Neural cell (in vitro differentiated cells): Measurements from ENCODE around the gene FERMT2. TPM values are rescaled to one million over a fixed set of nuclear protein-coding genes. Genes with fewer than 3 reads are reported as not detected.

ENCODE experiments used
- H2AFZ ChIP-seq: fragments of 200-600, 300-800 bp; sonication (generic), shearing (Covaris generic); 2 replicates; pipeline ENCODE4 v1.6.0; 2014; ENCODE audit warnings: low read depth, mild to moderate bottlenecking, antibody characterized with exemption, low read length, moderate library complexity
- H3F3A ChIP-seq: fragments of 200-600 bp; shearing (Covaris generic); 2 replicates; pipeline ENCODE4 v1.6.1; 2016; ENCODE audit warnings: mild to moderate bottlenecking, moderate library complexity, mixed read lengths, antibody characterized with exemption, low read length; ENCODE audit not compliant: insufficient read depth, poor library complexity, severe bottlenecking
- H3K27ac ChIP-seq: fragments of 200-600, 300-800 bp; sonication (generic), shearing (Covaris generic); 2 replicates; pipeline ENCODE4 v1.5.1; 2014; ENCODE audit warnings: mild to moderate bottlenecking, low read length, moderate library complexity
- H3K27me3 ChIP-seq: fragments of 300-800, 200-600 bp; sonication (generic), shearing (Covaris generic); 2 replicates; pipeline ENCODE4 v1.6.0; 2014; ENCODE audit warnings: mild to moderate bottlenecking, low read depth, low read length, moderate library complexity; ENCODE audit not compliant: insufficient read depth
- H3K36me3 ChIP-seq: fragments of 300-800, 200-600 bp; sonication (generic), shearing (Covaris generic); 2 replicates; pipeline ENCODE4 v1.5.1; 2014; ENCODE audit warnings: mild to moderate bottlenecking, antibody characterized with exemption, low read length, moderate library complexity; ENCODE audit not compliant: insufficient read depth
- H3K4me2 ChIP-seq: fragments of 300-800, 200-600 bp; sonication (generic), shearing (Covaris generic); 2 replicates; pipeline ENCODE4 v1.6.0; 2014; ENCODE audit warnings: mild to moderate bottlenecking, low read length
- H3K4me3 ChIP-seq: fragments of 300-800, 200-600 bp; sonication (generic), shearing (Covaris generic); 2 replicates; pipeline ENCODE4 v1.5.1; 2014; ENCODE audit warnings: mild to moderate bottlenecking, low read length, moderate library complexity
- H3K79me2 ChIP-seq: fragments of 200-600 bp; shearing (Covaris generic); replicated peaks from 2 replicates; pipeline ENCODE4 v1.6.0; 2014; ENCODE audit warnings: mild to moderate bottlenecking, low read length, moderate library complexity; ENCODE audit not compliant: insufficient read depth
- H3K9ac ChIP-seq: fragments of 300-800, 200-600 bp; sonication (generic), shearing (Covaris generic); 2 replicates; pipeline ENCODE4 v1.6.1; 2016; ENCODE audit warnings: mild to moderate bottlenecking, low read length, mixed read lengths
- H3K9me2 ChIP-seq: fragments of 200-600 bp; shearing (Covaris generic); 2 replicates; pipeline ENCODE4 v1.6.1; 2016; ENCODE audit warnings: mild to moderate bottlenecking, low read length, mixed read lengths; ENCODE audit not compliant: insufficient read depth
- H3K9me3 ChIP-seq: fragments of 200-600, 300-800 bp; sonication (generic), shearing (Covaris generic); 2 replicates; pipeline ENCODE4 v1.6.1; 2016; ENCODE audit warnings: mild to moderate bottlenecking, mixed run types, low read length, moderate library complexity, mixed read lengths
- H4K20me1 ChIP-seq: fragments of 200-600 bp; shearing (Covaris generic); 2 replicates; pipeline ENCODE4 v1.6.1; 2016; ENCODE audit warnings: mild to moderate bottlenecking, mixed run types; ENCODE audit not compliant: insufficient read depth
- EP300 ChIP-seq: fragments of 450-650 bp; conservative IDR thresholded peaks from 2 replicates; pipeline ENCODE4 v1.6.1; 2014; ENCODE audit warnings: antibody characterized with exemption, mild to moderate bottlenecking, moderate library complexity; ENCODE audit not compliant: poor library complexity, severe bottlenecking
- EZH2 ChIP-seq: fragments of 200-600, 300-800 bp; shearing (Covaris generic), sonication (generic); IDR thresholded peaks from 2 replicates; pipeline ENCODE4 v1.6.1; 2014; ENCODE audit warnings: antibody characterized with exemption, low read length, borderline replicate concordance, mild to moderate bottlenecking; ENCODE audit not compliant: insufficient read depth, poor library complexity, severe bottlenecking
- MXI1 ChIP-seq: fragments of 450-650 bp; conservative IDR thresholded peaks from 2 replicates; pipeline ENCODE4 v1.6.1; 2014; ENCODE audit warnings: antibody characterized with exemption, mild to moderate bottlenecking; ENCODE audit not compliant: poor library complexity, severe bottlenecking
- POLR2AphosphoS5 ChIP-seq: IDR thresholded peaks from 2 replicates; pipeline ENCODE4 v1.6.1; 2012
- RAD21 ChIP-seq: fragments of 450-650 bp; conservative IDR thresholded peaks from 2 replicates; pipeline ENCODE4 v1.6.1; 2014; ENCODE audit warnings: antibody characterized with exemption, mild to moderate bottlenecking, moderate library complexity
- SMC3 ChIP-seq: fragments of 450-650 bp; conservative IDR thresholded peaks from 2 replicates; pipeline ENCODE4 v1.6.1; 2014; ENCODE audit warnings: antibody characterized with exemption, mild to moderate bottlenecking, moderate library complexity; ENCODE audit not compliant: poor library complexity
- TAF1 ChIP-seq: IDR thresholded peaks from 2 replicates; pipeline ENCODE4 v1.6.1; 2012; ENCODE audit warnings: low read depth
- polyA plus RNA-seq: library from polyadenylated mRNA; depleted of rRNA; stranded (reverse); fragments of >200 nt; gene quantifications from 2 replicates; pipeline ENCODE4 v1.2.3, GENCODE V29; 2014
- TF ChIP-seq, protein P1 (sequence below): fragments of 450-650 bp; IDR thresholded peaks from 2 replicates; pipeline ENCODE4 v1.5.1; 2014; ENCODE audit warnings: antibody characterized with exemption, mild to moderate bottlenecking, moderate library complexity; ENCODE audit not compliant: poor library complexity, severe bottlenecking
- TF ChIP-seq, protein P2 (sequence below): IDR thresholded peaks from 2 replicates; pipeline ENCODE4 v1.6.1; 2012; ENCODE audit warnings: borderline replicate concordance

Gene FERMT2
- polyA plus RNA-seq, 1 donor from 2014 or later, result 59.6 TPM

DNA sequence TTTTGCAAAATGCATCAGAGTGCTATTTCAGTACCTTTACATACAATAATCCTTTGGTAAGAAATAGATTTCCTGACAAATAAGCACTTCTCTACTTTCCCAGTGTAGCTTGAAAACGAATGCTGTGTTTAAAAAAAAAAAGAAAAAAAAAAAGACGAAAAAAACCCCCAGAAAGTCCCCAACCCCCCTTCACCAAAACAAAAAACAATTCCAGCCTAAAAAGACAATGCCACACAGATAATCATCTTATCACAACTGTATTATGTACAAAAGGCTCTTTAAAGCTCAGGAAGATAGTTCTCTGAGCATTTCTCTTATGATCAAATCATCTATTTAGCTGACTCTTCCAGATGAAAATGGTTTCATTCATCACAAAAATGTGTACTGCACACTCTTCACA is 1.6 kb downstream of the FERMT2 start:
- Histone ChIP-seq H4K20me1 (no peaks in the 10 kb centered on the region), H3K79me2 (peaks cover 45% of the 10 kb centered on the region)

DNA sequence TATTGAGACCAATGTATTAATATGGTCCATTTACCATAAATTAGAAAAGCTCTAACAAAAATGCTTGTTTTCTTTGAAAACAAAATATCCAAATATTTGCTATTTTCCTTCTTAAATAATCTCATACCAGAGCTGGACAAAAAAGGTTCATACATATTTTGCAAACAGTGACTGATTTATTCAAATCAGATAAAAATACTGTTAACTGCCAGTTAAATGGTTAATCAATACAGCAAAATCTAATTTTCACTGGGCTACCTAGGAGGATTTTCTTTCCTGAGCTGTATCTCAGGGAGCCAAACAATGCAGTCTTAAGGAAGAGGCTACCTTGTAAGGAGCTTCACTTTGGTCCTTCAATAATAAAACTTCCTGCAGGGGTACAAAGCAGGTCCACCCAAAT is 2.0 kb downstream of the FERMT2 start:
- no peaks in the 10 kb centered on the region for H3K9me3 ChIP-seq
- no peaks in the 10 kb centered on the region for H3K9me2 ChIP-seq
- H3K4me3 ChIP-seq, result peak overlapping the region; percentile 83
- H3F3A ChIP-seq, result peaks cover 3% of the 10 kb centered on the region
- peak overlapping the region; percentile 98 for H3K4me2 ChIP-seq
- H3K27ac ChIP-seq, result no peak overlapping the region
- H2AFZ ChIP-seq, result no peak overlapping the region
- H4K20me1 ChIP-seq, result no peaks in the 10 kb centered on the region
- no peaks in the 10 kb centered on the region for H3K36me3 ChIP-seq
- H3K9ac ChIP-seq, result peak overlapping the region; percentile 87
- H3K27me3 ChIP-seq, result no peaks in the 10 kb centered on the region
- peaks cover 45% of the 10 kb centered on the region for H3K79me2 ChIP-seq
- TF ChIP-seq, protein P1, sequence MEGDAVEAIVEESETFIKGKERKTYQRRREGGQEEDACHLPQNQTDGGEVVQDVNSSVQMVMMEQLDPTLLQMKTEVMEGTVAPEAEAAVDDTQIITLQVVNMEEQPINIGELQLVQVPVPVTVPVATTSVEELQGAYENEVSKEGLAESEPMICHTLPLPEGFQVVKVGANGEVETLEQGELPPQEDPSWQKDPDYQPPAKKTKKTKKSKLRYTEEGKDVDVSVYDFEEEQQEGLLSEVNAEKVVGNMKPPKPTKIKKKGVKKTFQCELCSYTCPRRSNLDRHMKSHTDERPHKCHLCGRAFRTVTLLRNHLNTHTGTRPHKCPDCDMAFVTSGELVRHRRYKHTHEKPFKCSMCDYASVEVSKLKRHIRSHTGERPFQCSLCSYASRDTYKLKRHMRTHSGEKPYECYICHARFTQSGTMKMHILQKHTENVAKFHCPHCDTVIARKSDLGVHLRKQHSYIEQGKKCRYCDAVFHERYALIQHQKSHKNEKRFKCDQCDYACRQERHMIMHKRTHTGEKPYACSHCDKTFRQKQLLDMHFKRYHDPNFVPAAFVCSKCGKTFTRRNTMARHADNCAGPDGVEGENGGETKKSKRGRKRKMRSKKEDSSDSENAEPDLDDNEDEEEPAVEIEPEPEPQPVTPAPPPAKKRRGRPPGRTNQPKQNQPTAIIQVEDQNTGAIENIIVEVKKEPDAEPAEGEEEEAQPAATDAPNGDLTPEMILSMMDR, result no peak
- TF ChIP-seq POLR2AphosphoS5 (no peak), EP300 (no peak), RAD21 (no peak), MXI1 (no peak), EZH2 (no peak), SMC3 (no peak), TAF1 (no peak)
- TF ChIP-seq, protein P2, sequence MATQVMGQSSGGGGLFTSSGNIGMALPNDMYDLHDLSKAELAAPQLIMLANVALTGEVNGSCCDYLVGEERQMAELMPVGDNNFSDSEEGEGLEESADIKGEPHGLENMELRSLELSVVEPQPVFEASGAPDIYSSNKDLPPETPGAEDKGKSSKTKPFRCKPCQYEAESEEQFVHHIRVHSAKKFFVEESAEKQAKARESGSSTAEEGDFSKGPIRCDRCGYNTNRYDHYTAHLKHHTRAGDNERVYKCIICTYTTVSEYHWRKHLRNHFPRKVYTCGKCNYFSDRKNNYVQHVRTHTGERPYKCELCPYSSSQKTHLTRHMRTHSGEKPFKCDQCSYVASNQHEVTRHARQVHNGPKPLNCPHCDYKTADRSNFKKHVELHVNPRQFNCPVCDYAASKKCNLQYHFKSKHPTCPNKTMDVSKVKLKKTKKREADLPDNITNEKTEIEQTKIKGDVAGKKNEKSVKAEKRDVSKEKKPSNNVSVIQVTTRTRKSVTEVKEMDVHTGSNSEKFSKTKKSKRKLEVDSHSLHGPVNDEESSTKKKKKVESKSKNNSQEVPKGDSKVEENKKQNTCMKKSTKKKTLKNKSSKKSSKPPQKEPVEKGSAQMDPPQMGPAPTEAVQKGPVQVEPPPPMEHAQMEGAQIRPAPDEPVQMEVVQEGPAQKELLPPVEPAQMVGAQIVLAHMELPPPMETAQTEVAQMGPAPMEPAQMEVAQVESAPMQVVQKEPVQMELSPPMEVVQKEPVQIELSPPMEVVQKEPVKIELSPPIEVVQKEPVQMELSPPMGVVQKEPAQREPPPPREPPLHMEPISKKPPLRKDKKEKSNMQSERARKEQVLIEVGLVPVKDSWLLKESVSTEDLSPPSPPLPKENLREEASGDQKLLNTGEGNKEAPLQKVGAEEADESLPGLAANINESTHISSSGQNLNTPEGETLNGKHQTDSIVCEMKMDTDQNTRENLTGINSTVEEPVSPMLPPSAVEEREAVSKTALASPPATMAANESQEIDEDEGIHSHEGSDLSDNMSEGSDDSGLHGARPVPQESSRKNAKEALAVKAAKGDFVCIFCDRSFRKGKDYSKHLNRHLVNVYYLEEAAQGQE, result no peak

More for the DNA sequence above, 1.6 kb downstream of the FERMT2 start:
- Histone ChIP-seq H3K9me2 (no peaks in the 10 kb centered on the region), H3K27me3 (no peaks in the 10 kb centered on the region), H3K36me3 (no peaks in the 10 kb centered on the region), H3K9me3 (no peaks in the 10 kb centered on the region), H3K4me3 (peak overlapping the region; percentile 83), H3K9ac (peak overlapping the region; percentile 87), H3K27ac (no peak overlapping the region), H3F3A (peaks cover 3% of the 10 kb centered on the region), H2AFZ (no peak overlapping the region), H3K4me2 (peak overlapping the region; percentile 98)
- no peak for TF ChIP-seq RAD21
- TF ChIP-seq POLR2AphosphoS5, result no peak
- no peak for TF ChIP-seq EZH2
- TF ChIP-seq SMC3, result no peak
- no peak for TF ChIP-seq MXI1
- TF ChIP-seq TAF1, result no peak
- TF ChIP-seq, protein P1, result no peak
- TF ChIP-seq EP300, result no peak
- TF ChIP-seq, protein P2, result no peak
